HG03039 (cell line): Measurements from ENCODE around the gene EXOC1.

ENCODE experiments used
- ATAC-seq: cut with Tn5 transposase; IDR thresholded peaks from one replicate; pipeline ENCODE4 v1.9.1; 2021; ENCODE audit warnings: mild to moderate bottlenecking, moderate library complexity; ENCODE audit not compliant: unreplicated experiment

Gene EXOC1

DNA sequence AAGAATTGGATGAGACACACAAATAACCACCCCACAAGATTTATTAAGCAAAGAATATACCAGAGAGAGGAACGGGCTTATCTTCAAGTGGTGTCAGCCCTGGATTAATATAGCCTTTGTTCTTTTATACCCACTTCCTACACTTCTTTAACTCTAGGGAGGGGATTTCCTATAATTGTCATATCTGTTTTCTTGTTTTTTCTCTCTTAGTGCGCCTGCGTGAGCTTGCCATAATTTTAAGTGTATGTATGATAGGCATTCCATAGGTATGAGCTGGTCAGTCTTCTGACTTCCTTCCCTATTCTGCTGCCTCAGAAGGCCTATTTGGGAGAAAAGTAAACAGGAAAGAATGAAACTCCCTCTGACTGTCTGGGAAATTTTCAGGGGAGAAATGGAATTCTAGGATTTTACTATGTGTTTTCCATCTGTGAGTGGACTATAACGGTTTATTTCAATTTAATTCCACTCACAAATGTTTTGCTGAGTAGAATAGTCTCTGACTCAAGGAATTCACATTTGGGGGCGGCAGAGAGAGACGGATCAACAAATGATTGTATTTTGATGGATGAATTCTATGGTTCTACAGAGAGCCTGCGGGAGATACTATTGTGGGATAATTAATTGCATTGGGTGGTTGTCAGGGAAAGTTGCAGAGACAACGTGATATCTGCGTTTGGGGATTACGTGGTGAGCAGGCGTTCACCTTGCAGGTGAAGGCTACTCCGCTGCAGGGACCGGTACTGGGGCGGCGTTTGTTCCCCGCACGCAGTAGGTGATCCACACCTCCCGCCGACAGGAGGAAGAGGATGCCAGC, 94.7 kb downstream of the EXOC1 start:
- peak; percentile 15 for ATAC-seq

DNA sequence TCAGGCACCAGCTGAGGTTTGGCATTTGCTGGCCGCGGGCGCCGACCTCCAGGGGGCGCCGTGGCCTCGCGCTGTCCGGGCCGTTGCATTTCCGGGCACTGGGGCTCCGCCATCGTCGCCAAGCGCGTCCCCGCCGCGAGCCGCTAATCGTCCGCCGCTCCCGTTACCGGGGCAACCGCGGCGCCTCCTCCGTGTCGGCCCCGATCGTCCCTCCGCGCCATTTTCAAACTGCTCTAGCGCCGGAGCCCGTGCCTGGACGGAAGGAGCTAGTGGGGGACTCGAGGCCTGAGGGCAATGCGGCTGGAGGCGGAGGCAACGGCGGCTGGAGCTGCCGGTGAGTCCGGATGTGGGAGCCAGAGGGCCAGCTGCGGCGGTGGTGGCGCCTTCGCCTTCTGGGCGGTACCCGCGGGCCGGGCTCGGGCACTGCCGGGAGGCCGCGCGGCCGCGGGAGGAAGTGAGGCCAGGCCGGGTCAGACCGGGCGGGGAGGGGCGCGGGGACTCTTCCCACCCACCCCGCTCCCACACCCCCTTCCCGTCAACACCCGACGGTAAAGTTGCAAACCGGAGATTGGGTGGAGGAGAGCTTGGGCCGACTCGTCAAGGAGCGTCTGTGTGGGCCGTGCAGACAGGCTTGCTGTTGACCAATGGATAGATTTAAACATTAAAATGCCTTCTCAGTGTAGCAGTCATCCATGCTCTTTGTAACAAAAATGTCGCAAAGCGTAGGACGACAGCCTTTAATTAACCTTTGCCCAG, 95.5 kb downstream of the EXOC1 start, which contains the start of gene CEP135:
CEP135 (plus strand) TSS at position 220 of the 756 bp plus-strand sequence. CDS start 3,186 bp downstream, outside the sequence.
- ATAC-seq = peak; percentile 64

DNA sequence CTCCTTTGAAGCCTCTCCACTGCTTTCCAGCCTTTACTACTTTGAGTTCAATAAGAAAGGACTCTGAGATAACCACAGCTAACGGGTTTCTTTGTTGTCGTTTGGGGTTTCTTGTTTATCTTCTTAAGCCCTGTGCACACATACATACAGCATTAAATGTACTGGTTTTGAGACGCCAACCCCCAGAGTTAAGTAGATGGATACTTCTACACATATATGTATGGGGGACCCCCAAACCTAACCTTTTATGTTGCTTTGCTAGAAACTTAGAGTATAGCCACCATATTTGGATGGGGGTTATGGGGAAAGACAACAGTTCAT, 96.0 kb downstream of the EXOC1 start:
- ATAC-seq = no peak

GRCh38 chr4:55951191-55951922, 97.9 kb downstream of the EXOC1 start:
- no peak for ATAC-seq
